Prostate gland (tissue), 2 donors: ENCODE measurements around the gene MET. TPM values are rescaled to one million over a fixed set of nuclear protein-coding genes. Genes with fewer than 3 reads are reported as not detected.

Experiments
- DNase-seq: peaks from one replicate; pipeline ENCODE4 v3.0.0-alpha.2; 2019; ENCODE audit warnings: low spot score
- H3K27ac ChIP-seq, 2 donors: fragments of 200-600 bp; sonication (generic); 2 replicates each; pipeline ENCODE4 v1.5.1; 2017 to 2019
- H3K27me3 ChIP-seq: fragments of 200-600 bp; sonication (generic); replicated peaks from 2 replicates; pipeline ENCODE4 v1.5.1; 2019; ENCODE audit not compliant: insufficient read depth
- H3K36me3 ChIP-seq, 2 donors: fragments of 200-600 bp; sonication (generic); 1 replicate in 1 of 2; 2 replicates in 1 of 2; pipeline versions ENCODE4 v1.5.1 to v1.8.1; 2017 to 2019
- H3K4me1 ChIP-seq: fragments of 200-600 bp; sonication (generic); replicated peaks from 2 replicates; pipeline ENCODE4 v1.5.1; 2019
- H3K4me3 ChIP-seq, 2 donors: fragments of 200-600 bp; sonication (generic); 2 replicates each; pipeline ENCODE4 v1.5.1; 2017 to 2019
- H3K9me3 ChIP-seq: fragments of 200-600 bp; sonication (generic); 2 replicates; pipeline ENCODE4 v1.5.1; 2017
- CTCF ChIP-seq, 4 experiments: fragments of 200-600 bp in 2 of 4; fragments of 450-650 bp in 2 of 4; sonication (generic) in 2 of 4; IDR thresholded peaks; 1 replicate in 3 of 4; 2 replicates in 1 of 4; pipeline ENCODE4 v1.5.1; 2016 to 2019; ENCODE audit warnings: antibody characterized with exemption in 4 of 4, mild to moderate bottlenecking in 2 of 4, moderate library complexity in 2 of 4
- POLR2A ChIP-seq: fragments of 450-650 bp; IDR thresholded peaks from one replicate; pipeline ENCODE4 v1.6.1; 2016; ENCODE audit warnings: antibody characterized with exemption, mild to moderate bottlenecking
- POLR2AphosphoS5 ChIP-seq: sonication (generic); formaldehyde crosslinking; IDR thresholded peaks from one replicate; pipeline ENCODE4 v1.6.1; 2017; ENCODE audit warnings: antibody characterized with exemption
- WGBS: methylation state at CpG from one replicate; pipeline ENCODE4 v1.1.5; 2018; 5-methylcytosine and 5-hydroxymethylcytosine counted together
- intact Hi-C: fragments of 100-400 bp; cut with DNase I; formaldehyde crosslinking; loops from one replicate; pipeline ENCODE4 v1.14.2; 2022
- total RNA-seq, 2 donors: library from RNA; depleted of rRNA; stranded (reverse); fragments of >200 nt; gene quantifications; one replicate each; pipeline ENCODE4 v1.1.0, GENCODE V29; 2016

MET gene
- total RNA-seq, 2 donors from 2014 or later: 14.2 to 17.0 TPM

GRCh38 chr7:116783666-116784318 lies 111.8 kb downstream of the MET start:
- no peak overlapping the region for H3K27ac ChIP-seq
- 94% methylated on average over 4 of the region's 4 CpGs for WGBS
- no peak for DNase-seq
- TF ChIP-seq POLR2A (no peak), POLR2AphosphoS5 (no peak), CTCF (IDR thresholded peaks at IDR 0.05) (no peak)
- H3K4me3 ChIP-seq: no peak overlapping the region
- no peaks in the 10 kb centered on the region for H3K9me3 ChIP-seq
- intact Hi-C loops: no loop called here
- H3K4me1 ChIP-seq: no peaks in the 10 kb centered on the region
- H3K27me3 ChIP-seq: no peaks in the 10 kb centered on the region
- H3K36me3 ChIP-seq: no peaks in the 10 kb centered on the region

DNA sequence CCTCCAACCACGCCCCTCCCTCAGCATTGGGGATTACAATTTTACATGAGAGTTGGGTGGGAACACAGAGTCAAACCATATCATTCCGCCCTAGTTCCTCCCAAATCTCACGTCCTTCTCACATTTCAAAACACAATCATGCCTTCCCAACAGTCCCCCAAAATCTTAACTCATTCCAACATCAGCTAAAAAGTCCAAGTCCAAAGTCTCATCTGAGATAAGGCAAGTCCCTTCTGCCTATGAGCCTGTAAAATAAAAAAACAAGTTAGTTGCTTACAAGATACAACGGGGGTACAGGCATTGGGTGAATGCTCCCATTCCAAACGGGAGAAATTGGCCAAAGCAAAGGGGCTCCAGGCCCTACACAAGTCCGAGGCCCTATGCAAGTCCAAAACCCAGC lies 112.7 kb downstream of the MET start:
- Histone ChIP-seq H3K9me3 (no peaks in the 10 kb centered on the region), H3K4me3 (no peak overlapping the region), H3K27me3 (no peaks in the 10 kb centered on the region), H3K27ac (no peak overlapping the region), H3K36me3 (no peaks in the 10 kb centered on the region), H3K4me1 (no peaks in the 10 kb centered on the region)
- intact Hi-C loops: no loop called here
- WGBS: 95% methylated on average over 6 of the region's 6 CpGs
- TF ChIP-seq CTCF (IDR thresholded peaks at IDR 0.05): no peak
- DNase-seq: no peak

DNA sequence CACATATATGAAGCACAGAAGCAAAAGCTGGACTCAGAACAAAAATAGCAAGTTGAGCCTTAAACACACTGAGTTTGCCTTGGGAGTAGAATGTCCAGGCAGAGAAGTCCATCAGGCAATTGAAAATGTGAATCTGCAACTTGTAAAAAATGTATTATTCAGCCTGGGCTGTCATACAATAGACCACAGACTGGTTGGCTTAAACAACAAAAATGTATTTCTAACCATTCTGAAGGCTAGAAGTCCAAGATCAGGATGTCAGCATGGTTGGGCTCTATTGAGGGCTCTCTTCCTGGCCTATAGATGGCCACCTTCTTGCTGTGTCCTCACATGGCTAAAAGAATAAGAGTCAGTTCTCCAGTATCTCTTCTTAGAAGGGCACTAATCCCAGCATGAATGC lies 113.8 kb downstream of the MET start:
- Histone ChIP-seq H3K36me3 (no peaks in the 10 kb centered on the region), H3K4me1 (no peaks in the 10 kb centered on the region), H3K9me3 (no peaks in the 10 kb centered on the region), H3K27me3 (no peaks in the 10 kb centered on the region), H3K4me3 (no peak overlapping the region), H3K27ac (no peak overlapping the region)
- intact Hi-C loops: no loop called here
- DNase-seq: no peak
- TF ChIP-seq POLR2A (no peak), CTCF (IDR thresholded peaks at IDR 0.05) (no peak), POLR2AphosphoS5 (no peak)

- WGBS: 66% methylated on average over 2 of the region's 2 CpGs
- TF ChIP-seq CTCF (IDR thresholded peaks at IDR 0.05) (peak in 1 of 4 experiments; percentile 20), POLR2AphosphoS5 (no peak), POLR2A (no peak)
- no peaks in the 10 kb centered on the region for H3K4me1 ChIP-seq
- no peaks in the 10 kb centered on the region for H3K9me3 ChIP-seq
- no peak overlapping the region for H3K4me3 ChIP-seq
- DNase-seq: no peak
- intact Hi-C loops: no loop called here
- no peaks in the 10 kb centered on the region for H3K36me3 ChIP-seq
- H3K27ac ChIP-seq: no peak overlapping the region
- no peaks in the 10 kb centered on the region for H3K27me3 ChIP-seq
These were observed 114.9 kb downstream of the MET start for GRCh38 chr7:116786791-116787443.

- DNase-seq: no peak
- intact Hi-C loops: no loop called here
- no peak overlapping the region for H3K27ac ChIP-seq
- no peaks in the 10 kb centered on the region for H3K9me3 ChIP-seq
- WGBS: 92% methylated on average over 2 of the region's 2 CpGs
- H3K4me1 ChIP-seq: no peaks in the 10 kb centered on the region
- no peak overlapping the region for H3K4me3 ChIP-seq
- H3K36me3 ChIP-seq: no peaks in the 10 kb centered on the region
- TF ChIP-seq POLR2A (no peak), POLR2AphosphoS5 (no peak), CTCF (IDR thresholded peaks at IDR 0.05) (no peak)
- H3K27me3 ChIP-seq: no peaks in the 10 kb centered on the region
These were observed 115.9 kb downstream of the MET start for GRCh38 chr7:116787881-116788280.
